ENCODE results near the gene PPP1R13B. TPM values are rescaled to one million over a fixed set of nuclear protein-coding genes. Genes with fewer than 3 reads are reported as not detected.

Gene PPP1R13B
- total and polyA plus RNA-seq, 2 experiments from 2014 or later, result 2.0 to 8.5 TPM

- H3K27me3 ChIP-seq (ENCODE audit: insufficient read depth), result no peaks in the 10 kb centered on the region
- peaks cover 15% of the 10 kb centered on the region for H4K20me1 ChIP-seq (replicated peaks; ENCODE audit: insufficient read depth)
- H3F3A ChIP-seq (replicated peaks; ENCODE audit: low read depth), result peaks cover 8% of the 10 kb centered on the region
- H2AFZ ChIP-seq, result no peak overlapping the region
- H3K4me3 Mint-ChIP-seq, result no peak overlapping the region
- H3K27ac Mint-ChIP-seq, result no peak overlapping the region
- H3K4me3 ChIP-seq, result no peak overlapping the region
- TF ChIP-seq CREB1 (CRISPR knock-in tag; IDR thresholded peaks at IDR 0.05; ENCODE audit: low read depth) (no peak), EZH2 (IDR thresholded peaks at IDR 0.05; ENCODE audit: low read depth, unreplicated experiment) (no peak), JUNB (IDR thresholded peaks at IDR 0.05; ENCODE audit: unreplicated experiment) (no peak), ZNF462 (CRISPR knock-in tag; IDR thresholded peaks at IDR 0.05) (no peak), CTCF (conservative IDR thresholded peaks at IDR 0.05; ENCODE audit: low read depth in 2 of 2) (no peak), ZNF114 (CRISPR knock-in tag; IDR thresholded peaks at IDR 0.05) (no peak), POLR2AphosphoS5 (IDR thresholded peaks at IDR 0.05; ENCODE audit: low read depth) (no peak; the same call in 1 of the 2 replicates), NANOG (IDR thresholded peaks at IDR 0.05; ENCODE audit: borderline replicate concordance) (no peak), EZH2phosphoT487 (IDR thresholded peaks at IDR 0.05; ENCODE audit: unreplicated experiment) (no peak)
- TF ChIP-seq, protein P1, sequence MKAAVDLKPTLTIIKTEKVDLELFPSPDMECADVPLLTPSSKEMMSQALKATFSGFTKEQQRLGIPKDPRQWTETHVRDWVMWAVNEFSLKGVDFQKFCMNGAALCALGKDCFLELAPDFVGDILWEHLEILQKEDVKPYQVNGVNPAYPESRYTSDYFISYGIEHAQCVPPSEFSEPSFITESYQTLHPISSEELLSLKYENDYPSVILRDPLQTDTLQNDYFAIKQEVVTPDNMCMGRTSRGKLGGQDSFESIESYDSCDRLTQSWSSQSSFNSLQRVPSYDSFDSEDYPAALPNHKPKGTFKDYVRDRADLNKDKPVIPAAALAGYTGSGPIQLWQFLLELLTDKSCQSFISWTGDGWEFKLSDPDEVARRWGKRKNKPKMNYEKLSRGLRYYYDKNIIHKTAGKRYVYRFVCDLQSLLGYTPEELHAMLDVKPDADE (IDR thresholded peaks at IDR 0.05), result no peak
- TF ChIP-seq, protein P2, sequence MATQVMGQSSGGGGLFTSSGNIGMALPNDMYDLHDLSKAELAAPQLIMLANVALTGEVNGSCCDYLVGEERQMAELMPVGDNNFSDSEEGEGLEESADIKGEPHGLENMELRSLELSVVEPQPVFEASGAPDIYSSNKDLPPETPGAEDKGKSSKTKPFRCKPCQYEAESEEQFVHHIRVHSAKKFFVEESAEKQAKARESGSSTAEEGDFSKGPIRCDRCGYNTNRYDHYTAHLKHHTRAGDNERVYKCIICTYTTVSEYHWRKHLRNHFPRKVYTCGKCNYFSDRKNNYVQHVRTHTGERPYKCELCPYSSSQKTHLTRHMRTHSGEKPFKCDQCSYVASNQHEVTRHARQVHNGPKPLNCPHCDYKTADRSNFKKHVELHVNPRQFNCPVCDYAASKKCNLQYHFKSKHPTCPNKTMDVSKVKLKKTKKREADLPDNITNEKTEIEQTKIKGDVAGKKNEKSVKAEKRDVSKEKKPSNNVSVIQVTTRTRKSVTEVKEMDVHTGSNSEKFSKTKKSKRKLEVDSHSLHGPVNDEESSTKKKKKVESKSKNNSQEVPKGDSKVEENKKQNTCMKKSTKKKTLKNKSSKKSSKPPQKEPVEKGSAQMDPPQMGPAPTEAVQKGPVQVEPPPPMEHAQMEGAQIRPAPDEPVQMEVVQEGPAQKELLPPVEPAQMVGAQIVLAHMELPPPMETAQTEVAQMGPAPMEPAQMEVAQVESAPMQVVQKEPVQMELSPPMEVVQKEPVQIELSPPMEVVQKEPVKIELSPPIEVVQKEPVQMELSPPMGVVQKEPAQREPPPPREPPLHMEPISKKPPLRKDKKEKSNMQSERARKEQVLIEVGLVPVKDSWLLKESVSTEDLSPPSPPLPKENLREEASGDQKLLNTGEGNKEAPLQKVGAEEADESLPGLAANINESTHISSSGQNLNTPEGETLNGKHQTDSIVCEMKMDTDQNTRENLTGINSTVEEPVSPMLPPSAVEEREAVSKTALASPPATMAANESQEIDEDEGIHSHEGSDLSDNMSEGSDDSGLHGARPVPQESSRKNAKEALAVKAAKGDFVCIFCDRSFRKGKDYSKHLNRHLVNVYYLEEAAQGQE (IDR thresholded peaks at IDR 0.05; ENCODE audit: unreplicated experiment), result no peak
- no peaks in the 10 kb centered on the region; the same call in 2 of the 3 replicates for H3K9me3 Mint-ChIP-seq
- H3K36me3 Mint-ChIP-seq (ENCODE audit: low read depth), result peaks cover 49% of the 10 kb centered on the region
- H3K79me2 ChIP-seq (replicated peaks; ENCODE audit: insufficient read depth), result no peaks in the 10 kb centered on the region
- peaks cover 29% of the 10 kb centered on the region for H3K4me1 Mint-ChIP-seq
- H3K27me3 Mint-ChIP-seq (ENCODE audit: insufficient read depth, low read depth, poor library complexity), result peaks cover 45% of the 10 kb centered on the region
- H3K27ac ChIP-seq (ENCODE audit: low read depth), result no peak overlapping the region
- H3K36me3 ChIP-seq (ENCODE audit: insufficient read depth), result no peaks in the 10 kb centered on the region; the same call in 1 of the 2 replicates
- ATAC-seq, result no peak
- no peaks in the 10 kb centered on the region for H3K9me2 ChIP-seq (ENCODE audit: insufficient read depth)
- no peak for DNase-seq (ENCODE audit: low spot score)
- no peak overlapping the region for H3K4me2 ChIP-seq
- H3K4me1 ChIP-seq (ENCODE audit: insufficient read depth), result peaks cover 6% of the 10 kb centered on the region; the same call in 1 of the 2 replicates
Observed at GRCh38 chr14:103699901-103700752, 147.2 kb downstream of the PPP1R13B start.

Measured in GM23338 (cell line).